GM12878 (cell line): Measurements from ENCODE around the gene SLC39A7. TPM values are rescaled to one million over a fixed set of nuclear protein-coding genes. Genes with fewer than 3 reads are reported as not detected.

Experiments used
- BACH1 ChIP-seq: fragments of 450-650 bp; IDR thresholded peaks from 2 replicates; pipeline ENCODE4 v1.6.1; 2017; ENCODE audit warnings: mild to moderate bottlenecking, borderline replicate concordance
- BCLAF1 ChIP-seq: fragments of 450-650 bp; IDR thresholded peaks from 2 replicates; pipeline ENCODE4 v1.6.1; 2017; ENCODE audit warnings: antibody characterized with exemption, mild to moderate bottlenecking, moderate library complexity
- CHD4 ChIP-seq: fragments of 200-600 bp; sonication (generic); IDR thresholded peaks from 2 replicates; pipeline ENCODE4 v1.6.1; 2016; ENCODE audit warnings: mild to moderate bottlenecking
- FOXM1 ChIP-seq: IDR thresholded peaks from 2 replicates; pipeline ENCODE4 v1.6.1; 2012; ENCODE audit warnings: low read depth, mild to moderate bottlenecking, inconsistent platforms, low read length, moderate library complexity
- HDAC6 ChIP-seq: fragments of 200-600 bp; sonication (generic); IDR thresholded peaks from one replicate; pipeline ENCODE4 v1.8.0; 2017; ENCODE audit warnings: antibody characterized with exemption; ENCODE audit not compliant: unreplicated experiment
- HDGF ChIP-seq: fragments of 450-650 bp; IDR thresholded peaks from 2 replicates; pipeline ENCODE4 v1.6.1; 2016; ENCODE audit warnings: antibody characterized with exemption
- MTA3 ChIP-seq: IDR thresholded peaks from 2 replicates; pipeline ENCODE4 v1.6.1; 2012; ENCODE audit warnings: low read length, inconsistent platforms, borderline replicate concordance
- NR2C2 ChIP-seq: IDR thresholded peaks from 2 replicates; pipeline ENCODE4 v1.6.1; 2011; ENCODE audit warnings: borderline replicate concordance, low read depth; ENCODE audit not compliant: control insufficient read depth, insufficient read length
- POLR2AphosphoS5 ChIP-seq: IDR thresholded peaks from 2 replicates; pipeline ENCODE4 v1.6.1; 2011; ENCODE audit warnings: mild to moderate bottlenecking, low read length, inconsistent platforms
- PRDM15 ChIP-seq: fragments of 450-650 bp; formaldehyde crosslinking; IDR thresholded peaks from 2 replicates; pipeline ENCODE4 v1.4.0; 2020; ENCODE audit warnings: mild to moderate bottlenecking, moderate library complexity
- SIX5 ChIP-seq: IDR thresholded peaks from 2 replicates; pipeline ENCODE4 v1.6.1; 2011; ENCODE audit warnings: mild to moderate bottlenecking, low read depth, low read length, moderate library complexity; ENCODE audit not compliant: severe bottlenecking
- ZNF384 ChIP-seq: IDR thresholded peaks from 2 replicates; pipeline ENCODE4 v1.6.1; 2012; ENCODE audit warnings: low read depth, mild to moderate bottlenecking, low read length, improper control_type of control experiment, borderline replicate concordance
- polyA plus RNA-seq, 11 experiments: library from polyadenylated mRNA; depleted of rRNA in 4 of 11; unstranded in 6 of 11; stranded (reverse) in 5 of 11; fragments of >200 nt; fragmentation: Nextera tagmentation in 4 of 11; fragmentation: Illumina TruSeq in 1 of 11; extraction: Ambion mirVana in 4 of 11; extraction: Trizol in 1 of 11; gene quantifications; 1 replicate in 1 of 11; 2 replicates in 10 of 11; pipeline versions ENCODE4 v1.2.1 to v1.2.3, GENCODE V29; 2011 to 2016; ENCODE audit warnings: inconsistent platforms in 2 of 11, missing spikeins in 2 of 11, low read depth in 1 of 11
- total RNA-seq, 4 experiments: library from RNA; depleted of rRNA in 3 of 4; stranded (reverse); fragments of >200 nt in 3 of 4; fragmentation: Illumina TruSeq in 1 of 4; extraction: Trizol in 1 of 4; gene quantifications; 2 replicates each; pipeline versions ENCODE4 v1.2.1 to v1.2.3, GENCODE V29; 2013 to 2021
- TF ChIP-seq, protein P1 (sequence below): fragments of 450-650 bp; formaldehyde crosslinking; IDR thresholded peaks from 2 replicates; pipeline ENCODE4 v1.5.0; 2022; ENCODE audit warnings: mild to moderate bottlenecking, missing genetic modification characterization
- TF ChIP-seq, protein P2 (sequence below): fragments of 150-350 bp; IDR thresholded peaks from 2 replicates; pipeline ENCODE4 v1.6.1; 2014; ENCODE audit warnings: mild to moderate bottlenecking, low read depth, low read length
- TF ChIP-seq, protein P3 (sequence below): IDR thresholded peaks from 2 replicates; pipeline ENCODE4 v1.6.1; 2011; ENCODE audit warnings: borderline replicate concordance, low read depth, mild to moderate bottlenecking, moderate library complexity, low read length; ENCODE audit not compliant: insufficient read depth, poor library complexity, severe bottlenecking

SLC39A7 gene
- total and polyA plus RNA-seq, 10 of the 15 experiments (the other 5 are each of a cell fraction or from before 2014, with no cell fraction given): 7.3 to 63.1 (median 40.6) TPM

DNA sequence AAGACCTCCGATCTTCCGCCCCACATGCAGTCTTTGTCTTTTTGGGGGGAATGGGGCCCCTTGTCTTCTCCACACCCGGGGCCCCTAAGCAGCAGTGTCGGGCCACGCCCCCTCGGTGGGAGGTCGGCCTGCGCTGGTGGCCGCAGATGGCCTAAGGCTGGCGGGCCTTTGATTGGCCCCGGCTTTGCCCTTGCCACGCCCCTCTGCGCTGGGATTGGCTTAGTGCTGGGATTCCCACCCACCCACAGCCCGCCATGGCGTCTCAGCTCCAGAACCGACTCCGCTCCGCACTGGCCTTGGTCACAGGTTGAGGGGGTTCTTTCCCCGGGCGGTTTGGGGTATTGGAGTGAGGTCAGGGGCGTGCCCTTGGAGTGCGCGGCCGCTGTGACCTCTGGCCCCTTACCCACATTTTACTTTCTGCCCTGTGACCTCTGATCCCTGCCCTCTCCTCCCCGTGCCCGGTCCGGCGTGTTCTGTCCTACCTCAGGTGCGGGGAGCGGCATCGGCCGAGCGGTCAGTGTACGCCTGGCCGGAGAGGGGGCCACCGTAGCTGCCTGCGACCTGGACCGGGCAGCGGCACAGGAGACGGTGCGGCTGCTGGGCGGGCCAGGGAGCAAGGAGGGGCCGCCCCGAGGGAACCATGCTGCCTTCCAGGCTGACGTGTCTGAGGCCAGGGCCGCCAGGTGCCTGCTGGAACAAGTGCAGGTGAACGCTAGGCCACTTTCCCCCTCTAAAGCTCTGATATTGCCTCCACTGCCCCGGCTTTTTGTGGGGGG is 3.9 kb downstream of the SLC39A7 start, which contains the start of gene HSD17B8 (continued):
- TF ChIP-seq, protein P1, sequence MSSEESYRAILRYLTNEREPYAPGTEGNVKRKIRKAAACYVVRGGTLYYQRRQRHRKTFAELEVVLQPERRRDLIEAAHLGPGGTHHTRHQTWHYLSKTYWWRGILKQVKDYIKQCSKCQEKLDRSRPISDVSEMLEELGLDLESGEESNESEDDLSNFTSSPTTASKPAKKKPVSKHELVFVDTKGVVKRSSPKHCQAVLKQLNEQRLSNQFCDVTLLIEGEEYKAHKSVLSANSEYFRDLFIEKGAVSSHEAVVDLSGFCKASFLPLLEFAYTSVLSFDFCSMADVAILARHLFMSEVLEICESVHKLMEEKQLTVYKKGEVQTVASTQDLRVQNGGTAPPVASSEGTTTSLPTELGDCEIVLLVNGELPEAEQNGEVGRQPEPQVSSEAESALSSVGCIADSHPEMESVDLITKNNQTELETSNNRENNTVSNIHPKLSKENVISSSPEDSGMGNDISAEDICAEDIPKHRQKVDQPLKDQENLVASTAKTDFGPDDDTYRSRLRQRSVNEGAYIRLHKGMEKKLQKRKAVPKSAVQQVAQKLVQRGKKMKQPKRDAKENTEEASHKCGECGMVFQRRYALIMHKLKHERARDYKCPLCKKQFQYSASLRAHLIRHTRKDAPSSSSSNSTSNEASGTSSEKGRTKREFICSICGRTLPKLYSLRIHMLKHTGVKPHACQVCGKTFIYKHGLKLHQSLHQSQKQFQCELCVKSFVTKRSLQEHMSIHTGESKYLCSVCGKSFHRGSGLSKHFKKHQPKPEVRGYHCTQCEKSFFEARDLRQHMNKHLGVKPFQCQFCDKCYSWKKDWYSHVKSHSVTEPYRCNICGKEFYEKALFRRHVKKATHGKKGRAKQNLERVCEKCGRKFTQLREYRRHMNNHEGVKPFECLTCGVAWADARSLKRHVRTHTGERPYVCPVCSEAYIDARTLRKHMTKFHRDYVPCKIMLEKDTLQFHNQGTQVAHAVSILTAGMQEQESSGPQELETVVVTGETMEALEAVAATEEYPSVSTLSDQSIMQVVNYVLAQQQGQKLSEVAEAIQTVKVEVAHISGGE (CRISPR knock-in tag): no peak
- TF ChIP-seq HDGF (peak; percentile 59; the same call in 1 of the 2 replicates), FOXM1 (no peak), HDAC6 (no peak), PRDM15 (CRISPR knock-in tag) (no peak), SIX5 (no peak), BACH1 (peak; percentile 41), MTA3 (no peak), BCLAF1 (no peak), POLR2AphosphoS5 (peak; percentile 59; the same call in 1 of the 2 replicates), CHD4 (no peak), NR2C2 (no peak), ZNF384 (no peak)
- TF ChIP-seq, protein P2, sequence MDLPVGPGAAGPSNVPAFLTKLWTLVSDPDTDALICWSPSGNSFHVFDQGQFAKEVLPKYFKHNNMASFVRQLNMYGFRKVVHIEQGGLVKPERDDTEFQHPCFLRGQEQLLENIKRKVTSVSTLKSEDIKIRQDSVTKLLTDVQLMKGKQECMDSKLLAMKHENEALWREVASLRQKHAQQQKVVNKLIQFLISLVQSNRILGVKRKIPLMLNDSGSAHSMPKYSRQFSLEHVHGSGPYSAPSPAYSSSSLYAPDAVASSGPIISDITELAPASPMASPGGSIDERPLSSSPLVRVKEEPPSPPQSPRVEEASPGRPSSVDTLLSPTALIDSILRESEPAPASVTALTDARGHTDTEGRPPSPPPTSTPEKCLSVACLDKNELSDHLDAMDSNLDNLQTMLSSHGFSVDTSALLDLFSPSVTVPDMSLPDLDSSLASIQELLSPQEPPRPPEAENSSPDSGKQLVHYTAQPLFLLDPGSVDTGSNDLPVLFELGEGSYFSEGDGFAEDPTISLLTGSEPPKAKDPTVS: no peak
- TF ChIP-seq, protein P3, sequence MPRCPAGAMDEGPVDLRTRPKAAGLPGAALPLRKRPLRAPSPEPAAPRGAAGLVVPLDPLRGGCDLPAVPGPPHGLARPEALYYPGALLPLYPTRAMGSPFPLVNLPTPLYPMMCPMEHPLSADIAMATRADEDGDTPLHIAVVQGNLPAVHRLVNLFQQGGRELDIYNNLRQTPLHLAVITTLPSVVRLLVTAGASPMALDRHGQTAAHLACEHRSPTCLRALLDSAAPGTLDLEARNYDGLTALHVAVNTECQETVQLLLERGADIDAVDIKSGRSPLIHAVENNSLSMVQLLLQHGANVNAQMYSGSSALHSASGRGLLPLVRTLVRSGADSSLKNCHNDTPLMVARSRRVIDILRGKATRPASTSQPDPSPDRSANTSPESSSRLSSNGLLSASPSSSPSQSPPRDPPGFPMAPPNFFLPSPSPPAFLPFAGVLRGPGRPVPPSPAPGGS: no peak
